Heart left ventricle (tissue), 13 donors: ENCODE measurements around the gene TMEM37.

Source experiments
- POLR2A ChIP-seq, 2 donors: fragments of 450-650 bp; IDR thresholded peaks; one replicate each; pipeline ENCODE4 v1.6.1; 2017; ENCODE audit warnings: antibody characterized with exemption in 2 of 2, mild to moderate bottlenecking in 2 of 2, moderate library complexity in 2 of 2
- TF ChIP-seq, protein P1 (sequence below), 12 donors: fragments of 200-600 bp; sonication (generic) in 4 of 12; IDR thresholded peaks; one replicate each; pipeline versions ENCODE4 v1.5.0 to v1.8.0; 2018 to 2022; ENCODE audit warnings: antibody characterized with exemption in 12 of 12, mild to moderate bottlenecking in 5 of 12
- donor health status: ischemic (EF 13 %, LVEDD 7.1; RV severe dilation, severe dysfunction).
- donor health status: DM: no; HTN: yes; CAD: no.
- donor health status: DM: no; HTN: no; CAD: no.
- donor health status: ischemic (EF 25% LVEDD 6.9; RV normal size, moderate dysfunction).
- donor health status: ischemic (EF 25% LVEDD 5.7; RV mildly dilated, moderate dysfunction).
- donor health status: ischemic (EF 35%, LVEDD 5.7; RV mildly dilated, moderate dysfunction).
- donor health status: nonischemic (EF 11% LVEDD 7.7; RV severe dilation, severe dysfunction).
- donor health status: DM: yes; HTN: yes; CAD: no.
- donor health status: PGD.
- donor health status: ischemic (EF 29% LVEDD 5.4; RV normal size, mild dysfunction).
- donor health status: nonischemic (EF 23%, LVEDD 6.1; RV moderate dilation, normal function).

DNA sequence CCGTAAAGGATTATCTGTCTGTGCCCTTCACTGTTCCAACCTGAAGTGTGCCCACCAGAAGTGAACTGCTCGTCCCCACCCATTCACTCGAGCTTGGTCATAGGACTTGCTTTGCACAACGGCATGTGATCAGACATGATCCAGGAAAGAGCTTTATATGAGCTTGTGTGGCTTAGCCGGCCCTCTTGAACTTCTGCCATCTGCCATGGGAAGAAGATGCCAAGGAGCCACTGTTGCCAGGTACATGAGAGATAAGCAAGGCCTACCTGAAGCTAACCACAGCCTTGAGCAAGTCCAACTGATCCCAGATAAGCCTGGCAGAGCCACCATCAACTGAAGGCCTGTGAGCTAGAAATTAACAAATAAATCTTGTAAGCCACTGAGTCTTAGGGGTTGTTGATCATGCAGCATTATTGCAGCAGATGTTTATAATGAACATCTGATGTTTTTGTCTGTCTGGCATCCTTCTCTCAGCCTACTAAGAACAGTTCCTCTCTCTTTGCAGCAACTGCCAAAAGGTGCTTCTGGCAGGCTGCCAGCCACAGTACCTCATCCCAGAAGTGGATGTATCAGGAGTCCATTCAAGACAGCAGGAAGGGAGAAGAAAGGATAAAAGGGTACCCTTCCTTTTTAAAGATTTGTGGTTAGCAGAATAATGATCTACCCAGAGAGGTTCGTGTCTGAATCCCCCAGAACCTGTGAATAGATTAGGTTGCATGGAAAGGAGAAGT is 48.1 kb upstream of the TMEM37 start:
- TF ChIP-seq, protein P1, sequence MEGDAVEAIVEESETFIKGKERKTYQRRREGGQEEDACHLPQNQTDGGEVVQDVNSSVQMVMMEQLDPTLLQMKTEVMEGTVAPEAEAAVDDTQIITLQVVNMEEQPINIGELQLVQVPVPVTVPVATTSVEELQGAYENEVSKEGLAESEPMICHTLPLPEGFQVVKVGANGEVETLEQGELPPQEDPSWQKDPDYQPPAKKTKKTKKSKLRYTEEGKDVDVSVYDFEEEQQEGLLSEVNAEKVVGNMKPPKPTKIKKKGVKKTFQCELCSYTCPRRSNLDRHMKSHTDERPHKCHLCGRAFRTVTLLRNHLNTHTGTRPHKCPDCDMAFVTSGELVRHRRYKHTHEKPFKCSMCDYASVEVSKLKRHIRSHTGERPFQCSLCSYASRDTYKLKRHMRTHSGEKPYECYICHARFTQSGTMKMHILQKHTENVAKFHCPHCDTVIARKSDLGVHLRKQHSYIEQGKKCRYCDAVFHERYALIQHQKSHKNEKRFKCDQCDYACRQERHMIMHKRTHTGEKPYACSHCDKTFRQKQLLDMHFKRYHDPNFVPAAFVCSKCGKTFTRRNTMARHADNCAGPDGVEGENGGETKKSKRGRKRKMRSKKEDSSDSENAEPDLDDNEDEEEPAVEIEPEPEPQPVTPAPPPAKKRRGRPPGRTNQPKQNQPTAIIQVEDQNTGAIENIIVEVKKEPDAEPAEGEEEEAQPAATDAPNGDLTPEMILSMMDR (IDR thresholded peaks at IDR 0.05), result no peak
- no peak for TF ChIP-seq POLR2A (IDR thresholded peaks at IDR 0.05)
